ENCODE measurements around the gene SBK1.

GRCh38 chr16:28283173-28283572, 9.2 kb upstream of the SBK1 start:
- TF ChIP-seq POLR2A (IDR thresholded peaks at IDR 0.05) (no peak), CTCF (IDR thresholded peaks at IDR 0.05) (no peak)

Data from esophagus squamous epithelium (tissue), 4 donors.